SK-N-SH (cell line): Measurements from ENCODE around the gene COMMD10. TPM values are rescaled to one million over a fixed set of nuclear protein-coding genes. Genes with fewer than 3 reads are reported as not detected.

Experiments
- CTCF ChIA-PET: fragments of 300-600, 350-600 bp; formaldehyde crosslinking; extraction: SDS; loops from one replicate; lab custom pipeline; 2021; lab: Yijun Ruan, JAX
- POLR2A ChIA-PET: fragments of 350-600 bp; sonication (Branson Sonifier 250); formaldehyde crosslinking; extraction: SDS; loops from one replicate; lab custom pipeline; 2020; ENCODE audit warnings: antibody characterized with exemption, inconsistent platforms; lab: Yijun Ruan, JAX
- DNase-seq: peaks from one replicate; pipeline ENCODE4 v3.0.0; 2012
- H2AFZ ChIP-seq: fragments of 200-600 bp; sonication (generic); 2 replicates; pipeline ENCODE4 v1.8.1; 2016; ENCODE audit warnings: antibody characterized with exemption, mild to moderate bottlenecking, low read depth
- H3F3A ChIP-seq: fragments of 200-600 bp; sonication (generic); replicated peaks from 2 replicates; pipeline ENCODE3; 2016; ENCODE audit warnings: antibody characterized with exemption, mild to moderate bottlenecking; ENCODE audit not compliant: insufficient read depth
- H3K27ac ChIP-seq, 2 experiments: fragments of 200-500 bp in 1 of 2; fragments of 200-600 bp in 1 of 2; sonication (Bioruptor generic) in 1 of 2; sonication (generic), shearing (Covaris generic) in 1 of 2; 2 replicates each; pipeline versions ENCODE4 v1.5.1 to v1.6.1; 2014 to 2016; ENCODE audit warnings: low read depth in 2 of 2, inconsistent platforms in 1 of 2, low read length in 1 of 2, mild to moderate bottlenecking in 1 of 2, mixed read lengths in 1 of 2
- H3K27me3 ChIP-seq: fragments of 200-600 bp; sonication (generic), shearing (Covaris generic); 2 replicates; pipeline ENCODE4 v1.6.1; 2016; ENCODE audit warnings: mixed run types; ENCODE audit not compliant: insufficient read depth
- H3K36me3 ChIP-seq, 2 experiments: fragments of 200-500 bp in 1 of 2; fragments of 200-600 bp in 1 of 2; sonication (Bioruptor generic) in 1 of 2; sonication (generic) in 1 of 2; replicated peaks in 1 of 2; 2 replicates each; pipeline versions ENCODE3 to v1.5.1; 2014 to 2016; ENCODE audit warnings: low read length in 1 of 2, mild to moderate bottlenecking in 1 of 2; ENCODE audit not compliant: insufficient read depth in 2 of 2, control insufficient read depth in 1 of 2
- H3K4me1 ChIP-seq, 2 experiments: fragments of 200-500 bp in 1 of 2; fragments of 200-600 bp in 1 of 2; sonication (Bioruptor generic) in 1 of 2; sonication (generic), shearing (Covaris generic) in 1 of 2; 2 replicates each; pipeline versions ENCODE4 v1.5.1 to v1.6.1; 2014 to 2016; ENCODE audit warnings: low read depth in 1 of 2, low read length in 1 of 2, mixed run types in 1 of 2; ENCODE audit not compliant: insufficient read depth in 2 of 2, control insufficient read depth in 1 of 2
- H3K4me2 ChIP-seq: fragments of 200-600 bp; sonication (generic), shearing (Covaris generic); 2 replicates; pipeline ENCODE4 v1.6.1; 2017; ENCODE audit warnings: mixed run types
- H3K4me3 ChIP-seq, 2 experiments: fragments of 200-500 bp in 1 of 2; fragments of 200-600 bp in 1 of 2; sonication (Bioruptor generic) in 1 of 2; sonication (generic), shearing (Covaris generic) in 1 of 2; 2 replicates each; pipeline versions ENCODE4 v1.5.1 to v1.8.1; 2014 to 2016; ENCODE audit warnings: low read depth in 2 of 2, inconsistent platforms in 1 of 2, low read length in 1 of 2, mild to moderate bottlenecking in 1 of 2, mixed read lengths in 1 of 2, moderate library complexity in 1 of 2
- H3K79me2 ChIP-seq: fragments of 200-600 bp; sonication (generic); 2 replicates; pipeline ENCODE4 v1.8.1; 2017; ENCODE audit warnings: mild to moderate bottlenecking; ENCODE audit not compliant: insufficient read depth
- H3K9ac ChIP-seq: fragments of 200-600 bp; sonication (generic); 2 replicates; pipeline ENCODE4 v1.6.1; 2017; ENCODE audit warnings: mixed run types
- H3K9me2 ChIP-seq: fragments of 200-600 bp; sonication (generic); 2 replicates; pipeline ENCODE4 v1.6.1; 2017; ENCODE audit warnings: mixed run types
- H3K9me3 ChIP-seq: fragments of 200-600 bp; sonication (generic); 2 replicates; pipeline ENCODE4 v1.6.1; 2017; ENCODE audit warnings: mixed run types, mild to moderate bottlenecking, moderate library complexity
- H4K20me1 ChIP-seq: fragments of 200-600 bp; sonication (generic); 2 replicates; pipeline ENCODE4 v1.6.1; 2017; ENCODE audit warnings: mild to moderate bottlenecking, mixed run types; ENCODE audit not compliant: insufficient read depth
- EZH2phosphoT487 ChIP-seq: fragments of 200-600 bp; sonication (generic); IDR thresholded peaks from 2 replicates; pipeline ENCODE4 v1.6.1; 2017; ENCODE audit warnings: low read depth, mixed run types, mild to moderate bottlenecking, antibody characterized with exemption, moderate library complexity, borderline replicate concordance
- GABPA ChIP-seq: IDR thresholded peaks from 2 replicates; pipeline ENCODE4 v1.4.0; 2012; ENCODE audit warnings: low read depth, mild to moderate bottlenecking
- JUND ChIP-seq: IDR thresholded peaks from 2 replicates; pipeline ENCODE4 v1.4.0; 2012
- NFIC ChIP-seq: IDR thresholded peaks from 2 replicates; pipeline ENCODE4 v1.4.0; 2012; ENCODE audit warnings: borderline replicate concordance
- NRF1 ChIP-seq: IDR thresholded peaks from 2 replicates; pipeline ENCODE4 v1.6.1; 2012; ENCODE audit warnings: low read depth, mild to moderate bottlenecking, low read length
- POLR2AphosphoS5 ChIP-seq: IDR thresholded peaks from 2 replicates; pipeline ENCODE4 v1.6.1; 2012; ENCODE audit warnings: low read depth, low read length
- RCOR1 ChIP-seq: fragments of 150-350 bp; IDR thresholded peaks from 2 replicates; pipeline ENCODE4 v1.6.1; 2017; ENCODE audit warnings: antibody characterized with exemption, low read length
- RFX5 ChIP-seq: IDR thresholded peaks from 2 replicates; pipeline ENCODE4 v1.6.1; 2012; ENCODE audit warnings: mild to moderate bottlenecking, improper control_type of control experiment, low read length
- SIN3A ChIP-seq: IDR thresholded peaks from 2 replicates; pipeline ENCODE4 v1.6.1; 2012; ENCODE audit warnings: low read depth, mild to moderate bottlenecking, low read length, moderate library complexity, borderline replicate concordance
- WGBS: methylation state at CpG from one replicate; pipeline ENCODE4 v1.1.6; 2017; ENCODE audit warnings: low lambda C conversion rate; 5-methylcytosine and 5-hydroxymethylcytosine counted together
- polyA plus RNA-seq, 3 experiments: library from polyadenylated mRNA; depleted of rRNA; stranded (reverse); fragments of >200 nt; gene quantifications; 2 replicates each; pipeline ENCODE4 v1.2.3, GENCODE V29; 2012
- TF ChIP-seq, protein P1 (sequence below): IDR thresholded peaks from 2 replicates; pipeline ENCODE4; 2012
- TF ChIP-seq, protein P2 (sequence below): fragments of 150-350 bp; IDR thresholded peaks from 2 replicates; pipeline ENCODE4 v1.6.1; 2016; ENCODE audit warnings: mild to moderate bottlenecking, low read depth, low read length
- TF ChIP-seq, protein P3 (sequence below): IDR thresholded peaks from 2 replicates; pipeline ENCODE4 v1.6.1; 2012; ENCODE audit warnings: mild to moderate bottlenecking, low read depth, low read length, moderate library complexity
- TF ChIP-seq, protein P4 (sequence below): IDR thresholded peaks from 2 replicates; pipeline ENCODE4 v1.4.0; 2012; ENCODE audit warnings: low read depth, borderline replicate concordance
- TF ChIP-seq, protein P5 (sequence below): fragments of 200-600 bp; sonication (generic); IDR thresholded peaks from 2 replicates; pipeline ENCODE4 v1.6.1; 2017; ENCODE audit warnings: antibody characterized with exemption, mild to moderate bottlenecking, moderate library complexity
- TF ChIP-seq, protein P6 (sequence below): fragments of 150-350 bp; IDR thresholded peaks from 2 replicates; pipeline ENCODE4 v1.6.1; 2017; ENCODE audit warnings: antibody characterized with exemption, low read length, low read depth, borderline replicate concordance
- TF ChIP-seq, protein P7 (sequence below): IDR thresholded peaks from 2 replicates; pipeline ENCODE4 v1.4.0; 2012; ENCODE audit warnings: low read depth

Gene COMMD10
- polyA plus RNA-seq, 1 of the 3 experiments (the other 2 are of a cell fraction) = 9.4 TPM

DNA sequence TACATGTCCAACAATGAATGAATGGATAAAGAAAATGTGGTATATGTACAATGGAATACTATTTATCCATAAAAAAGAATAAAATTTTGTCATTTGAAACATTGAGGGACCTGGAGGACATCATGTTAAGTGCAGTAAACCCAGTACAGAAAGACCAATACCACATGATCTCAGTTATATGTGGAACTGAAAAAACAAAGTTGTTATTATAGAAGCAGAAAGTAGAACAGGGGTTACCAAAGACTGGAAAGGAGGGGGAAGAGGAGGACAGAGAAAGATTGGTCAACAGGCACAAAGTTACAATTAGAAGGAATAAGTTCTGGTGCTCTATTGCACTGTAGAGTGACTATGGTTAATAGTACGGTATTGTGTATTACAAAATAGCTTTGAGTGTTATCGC is 256.0 kb downstream of the COMMD10 start:
- Histone ChIP-seq H3K9me2 (no peaks in the 10 kb centered on the region), H2AFZ (no peak overlapping the region)
- no peak for TF ChIP-seq RCOR1
- no peak for TF ChIP-seq GABPA
- TF ChIP-seq RFX5 = no peak
- TF ChIP-seq, protein P1, sequence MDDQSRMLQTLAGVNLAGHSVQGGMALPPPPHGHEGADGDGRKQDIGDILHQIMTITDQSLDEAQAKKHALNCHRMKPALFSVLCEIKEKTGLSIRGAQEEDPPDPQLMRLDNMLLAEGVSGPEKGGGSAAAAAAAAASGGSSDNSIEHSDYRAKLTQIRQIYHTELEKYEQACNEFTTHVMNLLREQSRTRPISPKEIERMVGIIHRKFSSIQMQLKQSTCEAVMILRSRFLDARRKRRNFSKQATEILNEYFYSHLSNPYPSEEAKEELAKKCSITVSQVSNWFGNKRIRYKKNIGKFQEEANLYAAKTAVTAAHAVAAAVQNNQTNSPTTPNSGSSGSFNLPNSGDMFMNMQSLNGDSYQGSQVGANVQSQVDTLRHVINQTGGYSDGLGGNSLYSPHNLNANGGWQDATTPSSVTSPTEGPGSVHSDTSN = no peak
- TF ChIP-seq NRF1 = no peak
- TF ChIP-seq, protein P2, sequence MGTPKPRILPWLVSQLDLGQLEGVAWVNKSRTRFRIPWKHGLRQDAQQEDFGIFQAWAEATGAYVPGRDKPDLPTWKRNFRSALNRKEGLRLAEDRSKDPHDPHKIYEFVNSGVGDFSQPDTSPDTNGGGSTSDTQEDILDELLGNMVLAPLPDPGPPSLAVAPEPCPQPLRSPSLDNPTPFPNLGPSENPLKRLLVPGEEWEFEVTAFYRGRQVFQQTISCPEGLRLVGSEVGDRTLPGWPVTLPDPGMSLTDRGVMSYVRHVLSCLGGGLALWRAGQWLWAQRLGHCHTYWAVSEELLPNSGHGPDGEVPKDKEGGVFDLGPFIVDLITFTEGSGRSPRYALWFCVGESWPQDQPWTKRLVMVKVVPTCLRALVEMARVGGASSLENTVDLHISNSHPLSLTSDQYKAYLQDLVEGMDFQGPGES = no peak
- TF ChIP-seq, protein P3, sequence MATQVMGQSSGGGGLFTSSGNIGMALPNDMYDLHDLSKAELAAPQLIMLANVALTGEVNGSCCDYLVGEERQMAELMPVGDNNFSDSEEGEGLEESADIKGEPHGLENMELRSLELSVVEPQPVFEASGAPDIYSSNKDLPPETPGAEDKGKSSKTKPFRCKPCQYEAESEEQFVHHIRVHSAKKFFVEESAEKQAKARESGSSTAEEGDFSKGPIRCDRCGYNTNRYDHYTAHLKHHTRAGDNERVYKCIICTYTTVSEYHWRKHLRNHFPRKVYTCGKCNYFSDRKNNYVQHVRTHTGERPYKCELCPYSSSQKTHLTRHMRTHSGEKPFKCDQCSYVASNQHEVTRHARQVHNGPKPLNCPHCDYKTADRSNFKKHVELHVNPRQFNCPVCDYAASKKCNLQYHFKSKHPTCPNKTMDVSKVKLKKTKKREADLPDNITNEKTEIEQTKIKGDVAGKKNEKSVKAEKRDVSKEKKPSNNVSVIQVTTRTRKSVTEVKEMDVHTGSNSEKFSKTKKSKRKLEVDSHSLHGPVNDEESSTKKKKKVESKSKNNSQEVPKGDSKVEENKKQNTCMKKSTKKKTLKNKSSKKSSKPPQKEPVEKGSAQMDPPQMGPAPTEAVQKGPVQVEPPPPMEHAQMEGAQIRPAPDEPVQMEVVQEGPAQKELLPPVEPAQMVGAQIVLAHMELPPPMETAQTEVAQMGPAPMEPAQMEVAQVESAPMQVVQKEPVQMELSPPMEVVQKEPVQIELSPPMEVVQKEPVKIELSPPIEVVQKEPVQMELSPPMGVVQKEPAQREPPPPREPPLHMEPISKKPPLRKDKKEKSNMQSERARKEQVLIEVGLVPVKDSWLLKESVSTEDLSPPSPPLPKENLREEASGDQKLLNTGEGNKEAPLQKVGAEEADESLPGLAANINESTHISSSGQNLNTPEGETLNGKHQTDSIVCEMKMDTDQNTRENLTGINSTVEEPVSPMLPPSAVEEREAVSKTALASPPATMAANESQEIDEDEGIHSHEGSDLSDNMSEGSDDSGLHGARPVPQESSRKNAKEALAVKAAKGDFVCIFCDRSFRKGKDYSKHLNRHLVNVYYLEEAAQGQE = no peak
- TF ChIP-seq POLR2AphosphoS5 = no peak
- TF ChIP-seq, protein P4, sequence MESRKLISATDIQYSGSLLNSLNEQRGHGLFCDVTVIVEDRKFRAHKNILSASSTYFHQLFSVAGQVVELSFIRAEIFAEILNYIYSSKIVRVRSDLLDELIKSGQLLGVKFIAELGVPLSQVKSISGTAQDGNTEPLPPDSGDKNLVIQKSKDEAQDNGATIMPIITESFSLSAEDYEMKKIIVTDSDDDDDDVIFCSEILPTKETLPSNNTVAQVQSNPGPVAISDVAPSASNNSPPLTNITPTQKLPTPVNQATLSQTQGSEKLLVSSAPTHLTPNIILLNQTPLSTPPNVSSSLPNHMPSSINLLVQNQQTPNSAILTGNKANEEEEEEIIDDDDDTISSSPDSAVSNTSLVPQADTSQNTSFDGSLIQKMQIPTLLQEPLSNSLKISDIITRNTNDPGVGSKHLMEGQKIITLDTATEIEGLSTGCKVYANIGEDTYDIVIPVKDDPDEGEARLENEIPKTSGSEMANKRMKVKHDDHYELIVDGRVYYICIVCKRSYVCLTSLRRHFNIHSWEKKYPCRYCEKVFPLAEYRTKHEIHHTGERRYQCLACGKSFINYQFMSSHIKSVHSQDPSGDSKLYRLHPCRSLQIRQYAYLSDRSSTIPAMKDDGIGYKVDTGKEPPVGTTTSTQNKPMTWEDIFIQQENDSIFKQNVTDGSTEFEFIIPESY = no peak
- no peak for TF ChIP-seq EZH2phosphoT487
- no peak for TF ChIP-seq SIN3A
- TF ChIP-seq, protein P5, sequence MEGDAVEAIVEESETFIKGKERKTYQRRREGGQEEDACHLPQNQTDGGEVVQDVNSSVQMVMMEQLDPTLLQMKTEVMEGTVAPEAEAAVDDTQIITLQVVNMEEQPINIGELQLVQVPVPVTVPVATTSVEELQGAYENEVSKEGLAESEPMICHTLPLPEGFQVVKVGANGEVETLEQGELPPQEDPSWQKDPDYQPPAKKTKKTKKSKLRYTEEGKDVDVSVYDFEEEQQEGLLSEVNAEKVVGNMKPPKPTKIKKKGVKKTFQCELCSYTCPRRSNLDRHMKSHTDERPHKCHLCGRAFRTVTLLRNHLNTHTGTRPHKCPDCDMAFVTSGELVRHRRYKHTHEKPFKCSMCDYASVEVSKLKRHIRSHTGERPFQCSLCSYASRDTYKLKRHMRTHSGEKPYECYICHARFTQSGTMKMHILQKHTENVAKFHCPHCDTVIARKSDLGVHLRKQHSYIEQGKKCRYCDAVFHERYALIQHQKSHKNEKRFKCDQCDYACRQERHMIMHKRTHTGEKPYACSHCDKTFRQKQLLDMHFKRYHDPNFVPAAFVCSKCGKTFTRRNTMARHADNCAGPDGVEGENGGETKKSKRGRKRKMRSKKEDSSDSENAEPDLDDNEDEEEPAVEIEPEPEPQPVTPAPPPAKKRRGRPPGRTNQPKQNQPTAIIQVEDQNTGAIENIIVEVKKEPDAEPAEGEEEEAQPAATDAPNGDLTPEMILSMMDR = no peak
- TF ChIP-seq, protein P6, sequence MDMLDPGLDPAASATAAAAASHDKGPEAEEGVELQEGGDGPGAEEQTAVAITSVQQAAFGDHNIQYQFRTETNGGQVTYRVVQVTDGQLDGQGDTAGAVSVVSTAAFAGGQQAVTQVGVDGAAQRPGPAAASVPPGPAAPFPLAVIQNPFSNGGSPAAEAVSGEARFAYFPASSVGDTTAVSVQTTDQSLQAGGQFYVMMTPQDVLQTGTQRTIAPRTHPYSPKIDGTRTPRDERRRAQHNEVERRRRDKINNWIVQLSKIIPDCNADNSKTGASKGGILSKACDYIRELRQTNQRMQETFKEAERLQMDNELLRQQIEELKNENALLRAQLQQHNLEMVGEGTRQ = no peak
- TF ChIP-seq, protein P7, sequence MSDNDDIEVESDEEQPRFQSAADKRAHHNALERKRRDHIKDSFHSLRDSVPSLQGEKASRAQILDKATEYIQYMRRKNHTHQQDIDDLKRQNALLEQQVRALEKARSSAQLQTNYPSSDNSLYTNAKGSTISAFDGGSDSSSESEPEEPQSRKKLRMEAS = no peak
- no peak for TF ChIP-seq NFIC
- no peak for TF ChIP-seq JUND
- TF ChIP-seq, all 33 proteins: peak for 0
- CTCF ChIA-PET = no interaction called here
- no peak overlapping the region for H3K27ac ChIP-seq
- H4K20me1 ChIP-seq = no peaks in the 10 kb centered on the region
- peaks cover 0 to 3% of the 10 kb centered on the region in 2 experiments for H3K36me3 ChIP-seq
- DNase-seq = no peak
- H3K4me1 ChIP-seq = no peaks in the 10 kb centered on the region
- 97% methylated on average over 2 of the region's 2 CpGs for WGBS
- no peaks in the 10 kb centered on the region for H3K79me2 ChIP-seq
- no peak overlapping the region for H3K9ac ChIP-seq
- POLR2A ChIA-PET = no interaction called here
- no peaks in the 10 kb centered on the region for H3F3A ChIP-seq
- peaks cover 4% of the 10 kb centered on the region; the same call in 1 of the 2 replicates for H3K9me3 ChIP-seq
- H3K4me2 ChIP-seq = no peak overlapping the region
- no peaks in the 10 kb centered on the region for H3K27me3 ChIP-seq
- H3K4me3 ChIP-seq = no peak overlapping the region
